HG02623 (cell line): ENCODE data around the gene SLC2A10.

Experiments
- ATAC-seq: cut with Tn5 transposase; IDR thresholded peaks from one replicate; pipeline ENCODE4 v1.9.1; 2021; ENCODE audit warnings: moderate library complexity; ENCODE audit not compliant: unreplicated experiment

SLC2A10 gene

DNA sequence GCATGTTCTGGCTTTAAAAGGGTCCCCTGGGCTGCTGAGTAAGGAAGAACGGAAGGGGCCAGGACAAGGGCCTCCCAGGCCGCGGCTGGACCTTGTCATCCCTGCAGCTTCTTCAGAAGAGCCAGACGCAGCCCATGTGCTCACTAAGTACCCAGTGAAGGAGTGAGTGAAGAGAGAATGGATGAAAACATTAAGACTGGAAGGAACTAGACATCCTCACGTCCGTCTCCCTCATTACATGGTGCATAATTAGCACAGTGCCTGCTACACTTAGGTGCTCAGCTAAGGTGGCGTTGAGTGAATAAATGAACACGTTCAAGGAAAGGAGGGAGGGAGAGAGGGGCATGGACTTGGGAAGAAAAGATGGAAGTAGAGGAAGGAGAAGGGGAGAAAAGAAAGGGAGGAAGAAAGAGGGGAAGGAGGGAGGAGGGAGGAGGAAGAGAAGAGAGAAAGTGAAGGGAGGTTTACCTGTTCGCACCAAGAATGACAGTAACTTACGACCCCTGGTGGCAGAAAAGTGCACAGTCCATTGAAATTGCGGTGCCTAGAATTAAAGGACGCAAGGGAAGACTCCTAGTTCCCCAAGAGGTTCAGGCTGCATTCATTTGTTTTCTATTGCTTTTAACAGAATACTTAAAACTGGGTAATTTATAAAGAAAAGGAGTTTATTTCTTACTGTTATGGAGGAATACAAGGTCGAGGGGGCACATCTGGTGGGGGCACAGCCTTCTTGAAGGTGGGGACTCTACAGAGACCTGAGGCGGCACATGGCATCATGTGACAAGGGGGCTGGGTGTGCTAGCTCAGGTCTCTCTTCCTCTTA, 28.2 kb upstream of the SLC2A10 start:
- ATAC-seq, result no peak

DNA sequence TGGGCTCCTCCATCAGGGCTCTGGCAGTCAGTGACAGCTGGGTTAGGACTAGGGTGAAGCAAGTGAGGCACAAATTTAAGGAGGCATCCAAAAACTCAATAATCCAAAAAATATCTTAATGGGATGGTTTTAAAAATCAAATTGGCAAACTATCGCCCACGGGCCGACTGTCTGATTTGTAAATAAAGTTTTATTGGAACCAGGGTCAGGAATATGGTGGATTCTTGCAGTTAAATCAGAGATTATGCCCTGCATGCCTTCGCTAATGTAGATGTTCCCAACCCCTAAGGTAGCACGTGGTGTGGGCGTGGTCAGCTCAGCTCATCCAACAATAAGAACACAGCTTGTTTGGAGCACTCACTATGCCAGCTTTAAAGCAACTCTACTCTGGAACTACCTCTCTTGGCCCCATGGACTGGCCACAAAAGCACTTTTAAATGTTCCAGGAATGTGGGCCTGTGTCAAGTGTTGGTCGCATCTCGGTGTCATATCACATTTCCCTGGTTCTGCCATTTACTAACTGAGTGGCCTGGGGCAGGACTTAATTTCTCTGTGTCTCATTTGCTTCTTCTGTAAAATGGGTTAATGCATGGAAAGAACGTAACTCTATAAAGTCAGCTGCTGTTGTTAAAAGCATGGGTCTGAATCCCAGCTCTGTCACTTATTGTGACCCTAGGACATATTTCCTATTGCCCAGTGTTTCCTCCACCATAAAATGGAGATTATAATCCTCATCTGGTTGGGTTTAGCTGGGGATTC, 27.2 kb upstream of the SLC2A10 start:
- no peak for ATAC-seq

DNA sequence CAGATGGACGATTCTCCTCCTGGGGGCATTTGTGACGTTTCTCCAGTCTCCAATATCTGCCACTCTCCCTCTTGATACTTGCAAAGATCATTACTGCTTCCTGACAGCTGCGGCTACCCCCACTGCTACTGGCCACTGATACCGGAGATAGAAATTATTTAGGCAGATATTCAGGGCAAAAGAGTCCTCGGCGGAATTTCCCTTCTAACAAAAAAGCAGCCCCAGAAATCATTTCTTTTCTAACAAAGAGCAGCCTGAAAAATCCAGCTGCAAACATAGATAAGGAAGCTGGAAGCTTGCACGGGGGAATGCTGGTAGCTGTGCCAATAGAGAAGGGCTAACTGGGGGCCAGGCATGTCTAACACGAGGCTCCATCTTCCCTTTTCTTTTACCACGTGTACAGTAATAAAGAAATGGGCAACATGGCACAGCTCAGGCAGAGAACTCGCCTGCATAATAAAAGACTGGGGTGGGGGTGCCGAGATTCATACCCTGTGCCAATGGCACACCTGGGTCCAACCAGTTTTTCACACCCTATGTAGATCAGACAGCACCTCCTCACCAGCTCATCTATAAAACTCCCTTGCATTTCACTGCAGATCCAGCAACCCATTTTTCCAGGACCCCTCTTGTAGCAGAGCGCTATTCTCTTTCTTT, 26.3 kb upstream of the SLC2A10 start:
- no peak for ATAC-seq

DNA sequence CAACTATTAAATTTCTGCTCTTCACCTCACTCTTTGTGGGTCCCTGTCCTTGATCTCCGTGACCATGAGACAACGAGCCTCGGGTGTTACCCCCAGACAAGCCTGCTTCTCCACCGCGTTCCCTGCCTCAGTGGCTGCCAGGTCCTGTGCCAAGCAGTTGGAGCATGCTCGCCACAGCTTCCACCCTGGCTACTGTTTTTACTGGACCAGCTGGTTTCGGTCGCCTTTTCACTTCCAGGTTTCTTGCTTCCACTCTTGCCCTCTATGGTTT, 25.8 kb upstream of the SLC2A10 start:
- no peak for ATAC-seq

DNA sequence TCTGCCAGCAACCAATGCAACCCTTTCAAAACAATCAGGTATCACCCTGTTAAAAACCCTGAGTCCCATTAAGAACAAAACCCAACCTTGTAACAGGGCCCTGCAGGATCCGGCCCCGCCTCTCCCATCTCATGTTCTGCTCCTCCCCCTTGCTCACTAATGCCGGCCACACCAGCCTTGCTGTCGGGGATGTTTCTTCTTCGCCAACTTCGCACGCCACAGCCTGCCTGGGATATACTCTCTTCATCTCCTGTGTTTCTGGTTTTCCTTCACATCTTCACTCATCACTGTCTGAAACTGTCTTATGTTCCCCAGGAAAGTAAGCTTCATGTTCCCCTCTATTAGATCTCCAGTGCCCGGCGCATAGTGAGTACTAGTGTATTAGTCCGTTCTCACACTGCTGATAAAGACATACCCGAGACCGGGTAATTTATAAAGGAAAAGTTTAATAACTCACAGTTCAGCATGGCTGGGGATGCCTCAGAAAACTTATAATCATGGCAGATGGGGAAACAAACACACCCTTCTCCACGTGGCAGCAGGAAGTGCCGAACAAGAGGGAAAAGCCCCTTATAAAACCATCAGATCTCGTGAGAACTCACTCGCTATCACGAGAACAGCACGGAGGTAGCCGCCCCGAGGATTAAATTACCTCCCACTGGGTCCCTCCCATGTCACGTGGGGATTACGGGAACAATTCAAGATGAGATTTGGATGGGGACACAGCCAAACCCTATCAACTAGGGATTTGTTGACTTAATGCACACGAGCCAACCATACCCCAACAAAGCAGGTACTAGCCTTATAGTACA, 25.3 kb upstream of the SLC2A10 start:
- no peak for ATAC-seq

DNA sequence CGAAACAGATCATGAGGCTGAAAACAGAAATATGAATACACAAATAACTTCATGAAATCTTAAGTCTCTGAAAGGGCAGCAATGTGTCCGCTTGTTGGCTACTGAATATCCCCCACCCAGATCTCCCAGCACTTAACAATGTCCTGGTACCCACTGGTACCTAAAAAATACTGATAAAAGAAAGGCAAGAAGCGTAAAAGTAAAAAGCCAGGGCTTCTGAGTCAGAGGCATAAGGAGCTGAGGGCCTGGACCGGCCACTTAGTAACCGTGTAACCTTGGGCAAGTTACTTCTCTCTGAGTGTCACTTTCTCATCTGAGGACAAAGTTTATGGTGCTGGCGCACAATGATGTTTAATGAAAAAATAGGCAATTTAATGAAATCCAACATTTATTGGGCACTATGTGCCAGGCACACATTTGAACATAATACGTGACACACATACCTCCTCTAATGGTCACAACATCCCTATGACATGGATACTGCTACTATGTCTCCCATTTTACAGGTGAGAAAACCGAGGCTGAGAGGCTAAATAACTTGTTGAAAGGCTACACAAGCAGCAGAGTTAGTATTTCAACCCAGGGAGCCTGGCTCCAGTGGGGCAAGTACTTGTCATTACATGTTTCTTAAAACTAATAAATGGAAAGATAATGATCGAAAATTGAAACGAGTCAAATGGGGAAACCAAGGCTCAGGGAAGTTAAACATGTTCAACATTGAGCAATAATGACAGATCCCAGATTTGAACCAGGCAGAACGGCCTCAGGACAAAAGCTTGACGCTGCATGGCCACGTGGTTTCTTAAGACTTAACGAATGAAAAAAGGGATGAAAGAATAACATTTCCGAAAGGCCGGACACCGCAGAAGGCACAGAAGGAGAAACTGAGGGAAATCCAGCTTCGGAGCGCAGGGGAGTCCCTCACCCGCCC, 21.0 kb upstream of the SLC2A10 start:
- ATAC-seq, result no peak

DNA sequence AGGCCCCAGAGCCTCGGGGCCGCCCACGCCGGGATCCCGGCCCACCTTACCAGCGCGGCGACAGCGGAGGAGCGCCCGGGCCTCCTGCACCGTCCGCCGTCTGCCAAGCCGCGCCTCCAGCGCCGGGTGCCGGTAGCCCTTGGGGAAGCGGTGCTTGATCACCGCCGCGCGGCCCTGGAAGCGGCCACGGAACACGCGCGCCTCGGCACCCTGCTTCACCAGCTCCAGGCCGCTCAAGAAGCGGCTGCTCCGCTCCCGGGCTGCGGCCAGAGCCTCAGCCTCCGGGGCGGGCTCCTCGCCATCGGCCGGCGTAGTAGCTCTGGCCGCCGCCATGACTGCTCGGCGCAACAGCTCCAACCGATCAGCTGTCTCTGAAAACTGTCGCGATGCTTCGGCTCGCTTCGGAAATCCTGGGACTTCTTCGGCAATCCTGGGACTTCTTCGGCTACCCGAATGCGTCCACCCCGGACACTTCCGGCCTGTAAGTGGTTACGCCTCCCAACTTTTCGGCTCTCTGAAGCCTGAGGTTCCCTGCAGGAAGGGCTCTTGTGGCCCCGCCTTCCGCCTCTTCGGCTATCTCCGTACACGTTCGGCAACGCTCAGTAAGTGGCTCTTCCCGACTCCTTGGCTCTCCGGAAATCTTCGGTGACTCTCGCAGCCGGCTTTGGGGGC, 20.2 kb upstream of the SLC2A10 start, which contains the start of gene TP53RK:
TP53RK (minus strand) TSS at position 363 of the 672 bp plus-strand sequence; CDS start at position 333, 30 bp downstream.
- peak; percentile 84 for ATAC-seq

DNA sequence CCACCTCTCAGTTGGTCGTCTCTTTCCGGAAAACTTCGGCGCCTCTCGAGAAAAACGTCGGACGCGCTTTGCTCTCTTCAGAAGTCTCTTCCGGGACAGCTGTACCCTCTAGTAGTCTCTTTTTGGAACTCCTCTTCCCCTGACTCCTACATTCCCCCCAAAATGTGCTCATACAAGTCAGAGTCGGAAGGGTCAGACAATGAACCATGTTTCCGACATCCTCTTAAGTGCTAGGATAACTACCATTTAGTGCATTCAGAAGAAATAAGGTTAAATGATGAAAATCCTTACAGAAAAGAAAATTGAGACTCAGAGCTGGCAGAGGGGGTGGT, 19.7 kb upstream of the SLC2A10 start:
- ATAC-seq, result no peak

DNA sequence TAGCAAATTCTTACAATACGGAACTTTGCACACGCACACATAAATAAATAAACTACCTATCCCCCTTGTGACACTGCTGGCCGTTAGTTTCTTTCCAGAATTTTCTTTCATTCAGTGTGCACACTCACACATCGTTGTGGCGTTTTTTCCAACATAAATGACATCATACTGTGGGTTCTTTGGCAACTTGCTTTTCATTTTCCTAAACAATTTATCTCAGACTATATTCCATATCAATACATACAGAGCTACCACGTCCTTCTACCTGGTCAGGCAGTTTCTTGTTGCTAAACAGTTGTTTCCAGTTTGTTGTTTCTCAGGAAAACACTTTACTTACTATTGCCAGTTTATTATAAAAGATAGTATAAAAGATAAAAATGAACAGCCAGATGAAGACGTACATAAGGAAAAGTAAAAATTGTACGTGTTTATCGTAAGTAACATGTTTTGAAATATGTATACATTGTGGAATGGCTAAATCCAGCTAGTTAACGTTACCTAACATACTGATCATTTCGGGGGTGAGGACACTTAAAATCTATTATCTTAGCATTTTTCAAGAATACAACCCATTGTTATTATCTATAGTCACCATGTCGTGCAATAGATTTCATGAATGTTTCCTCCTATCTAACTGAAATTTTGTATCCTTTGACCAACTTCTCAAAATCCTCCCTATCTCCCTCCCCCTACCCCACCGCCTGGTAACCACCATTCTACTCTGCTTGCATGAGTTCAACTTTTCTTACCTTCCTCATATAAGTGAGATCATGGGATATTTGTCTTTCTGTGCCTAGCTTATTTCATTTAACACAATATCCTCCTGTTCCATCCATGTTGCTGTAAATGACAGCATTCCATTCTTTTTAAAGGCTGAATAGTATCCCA, 19.0 kb upstream of the SLC2A10 start:
- ATAC-seq, result no peak

DNA sequence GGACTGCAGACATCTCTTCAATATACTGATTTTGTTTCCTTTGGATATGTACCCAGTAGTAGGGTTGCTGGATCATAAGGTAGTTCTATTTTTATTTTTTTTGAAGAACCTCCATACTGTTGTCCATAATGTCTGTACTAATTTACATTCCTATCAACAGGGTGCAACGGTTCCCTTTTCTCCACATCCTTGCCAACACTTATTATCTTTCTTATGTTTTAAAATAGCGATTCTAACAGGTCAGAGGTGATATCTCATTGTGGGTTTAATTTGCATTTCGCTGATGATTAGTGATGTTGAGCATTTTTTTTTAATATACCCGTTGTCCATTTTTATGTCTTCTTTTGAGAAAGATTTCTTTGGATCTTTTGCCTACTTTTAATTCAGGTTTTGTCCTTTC, 18.3 kb upstream of the SLC2A10 start:
- no peak for ATAC-seq

DNA sequence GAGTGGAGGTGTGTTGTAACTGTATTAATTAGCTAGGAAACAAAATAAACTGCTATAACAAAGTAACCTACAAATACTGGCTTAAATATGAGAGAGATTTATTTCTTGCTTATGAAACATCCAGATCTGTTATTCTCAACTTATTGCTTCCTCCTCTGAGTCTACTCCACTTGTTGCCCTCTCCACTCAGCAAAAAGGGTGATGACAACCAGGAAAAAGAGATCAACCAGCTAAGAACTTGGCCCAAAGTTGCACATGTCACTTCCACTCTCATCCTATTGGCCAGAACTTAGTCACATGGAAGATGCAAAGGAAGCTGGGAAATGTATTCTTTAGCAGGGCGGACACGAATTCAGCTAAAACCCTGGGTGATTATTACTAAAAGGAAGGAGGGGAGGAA, 15.0 kb upstream of the SLC2A10 start:
- ATAC-seq, result no peak

DNA sequence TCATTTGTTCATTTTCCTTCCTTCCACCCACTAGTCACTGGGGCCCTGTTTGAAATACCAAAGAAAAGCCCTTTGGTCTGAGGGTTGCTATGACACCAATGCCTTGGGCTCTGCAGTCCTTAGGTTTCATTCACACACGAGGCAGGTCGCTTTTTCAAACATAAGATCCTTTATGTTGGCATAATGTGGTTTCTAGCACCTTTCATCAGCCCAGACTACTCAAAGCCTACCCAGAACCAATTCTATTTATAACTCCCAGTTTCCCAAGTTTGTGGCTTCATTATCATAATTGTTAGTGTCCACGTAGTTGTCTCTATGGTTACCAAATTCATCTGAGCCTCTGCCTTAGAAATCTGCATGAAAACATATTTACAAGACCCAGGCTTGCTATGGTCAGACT, 13.6 kb upstream of the SLC2A10 start:
- ATAC-seq, result no peak

DNA sequence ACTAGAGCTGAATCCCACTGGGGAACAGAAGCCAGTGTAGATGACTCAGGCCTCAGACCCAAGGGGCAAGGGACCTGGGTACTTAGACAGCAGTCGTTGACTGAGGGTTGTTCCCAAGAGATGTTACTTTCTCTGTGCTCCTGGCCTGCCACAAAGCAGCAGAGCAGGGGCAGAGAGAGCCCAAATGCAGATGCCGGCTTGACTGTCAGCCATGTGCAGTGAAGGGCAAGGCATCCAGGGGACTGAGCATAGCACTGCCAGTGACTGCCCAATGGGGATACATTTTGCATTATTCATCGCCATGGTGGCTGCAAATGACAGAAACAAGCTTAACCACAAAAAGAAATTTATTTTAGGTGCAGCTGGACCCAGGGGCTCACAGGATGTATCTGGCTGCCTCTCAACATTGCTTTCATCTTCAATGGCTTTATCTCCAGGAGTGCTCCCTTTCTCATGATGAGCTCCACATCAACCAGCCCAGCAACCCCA, 12.6 kb upstream of the SLC2A10 start:
- no peak for ATAC-seq

DNA sequence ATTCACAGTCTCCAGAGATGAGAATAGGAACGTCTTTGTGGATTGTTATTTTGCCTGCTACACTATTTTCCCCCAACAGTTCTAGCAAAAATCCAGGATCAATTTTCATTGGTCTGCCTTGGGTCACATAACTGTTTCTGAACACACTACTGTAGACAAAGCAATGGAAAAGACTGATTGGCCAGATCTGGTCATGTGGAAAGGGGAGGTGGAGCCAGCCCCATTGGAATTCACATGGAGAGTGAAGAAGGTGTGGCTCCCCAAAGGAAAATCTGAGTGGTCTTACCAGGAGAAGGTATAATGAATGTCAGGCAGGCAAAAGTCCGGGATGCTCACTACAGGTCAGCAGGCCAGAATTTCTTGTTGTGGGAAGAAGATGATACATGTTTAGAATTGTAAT, 10.7 kb upstream of the SLC2A10 start:
- ATAC-seq, result no peak

DNA sequence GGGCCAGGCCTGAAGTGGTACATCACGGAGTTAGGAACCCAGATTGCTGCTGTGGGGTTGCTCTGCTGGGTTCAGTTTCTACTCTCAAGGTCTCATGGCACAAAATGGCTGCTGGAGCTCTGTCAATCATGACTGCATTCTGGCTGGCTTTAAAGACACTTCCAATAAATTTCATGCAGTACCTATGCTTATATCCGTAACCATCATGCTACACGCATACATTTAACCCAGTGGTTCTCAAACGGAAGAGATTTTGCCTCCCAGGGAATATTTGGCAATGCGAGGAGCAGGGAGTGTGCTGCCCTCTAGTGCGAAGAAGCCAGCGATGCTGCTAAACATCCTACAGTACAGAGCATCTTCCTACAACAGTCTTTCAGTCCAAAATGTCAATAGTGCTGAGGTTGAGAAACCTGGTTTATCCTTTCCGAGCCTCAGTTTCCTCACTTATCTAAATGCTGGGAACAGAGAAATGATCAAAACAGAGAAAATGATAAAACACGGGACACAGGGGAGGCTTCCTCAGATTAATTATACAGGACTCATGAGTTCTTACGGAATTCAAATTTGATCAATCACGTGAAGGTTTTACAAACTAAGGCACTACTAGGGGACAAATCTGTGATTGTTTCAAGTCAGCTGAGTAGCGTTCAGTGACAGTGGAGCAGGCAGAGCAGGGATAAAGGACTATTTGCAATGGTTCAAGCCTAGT, 9.6 kb upstream of the SLC2A10 start:
- ATAC-seq, result no peak

DNA sequence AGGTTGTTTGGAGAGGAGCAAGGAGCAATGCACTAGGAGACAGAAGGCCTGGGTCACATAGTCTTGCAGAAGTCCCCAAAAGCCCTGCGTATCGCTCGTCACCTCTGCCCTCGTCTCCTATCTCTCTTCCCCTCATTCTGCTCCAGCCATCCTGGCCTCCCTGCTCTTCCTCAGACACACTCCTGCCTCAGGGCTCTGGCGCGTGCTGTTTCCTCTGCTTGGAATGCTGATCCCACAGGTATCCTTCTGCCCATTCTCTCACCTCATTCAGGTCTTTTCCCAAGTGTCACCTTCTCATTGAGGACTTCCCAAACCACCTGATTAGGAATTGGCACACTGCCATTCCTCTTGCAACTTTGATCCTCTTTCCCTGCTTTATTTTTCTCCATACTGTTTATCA, 9.0 kb upstream of the SLC2A10 start:
- ATAC-seq, result no peak

DNA sequence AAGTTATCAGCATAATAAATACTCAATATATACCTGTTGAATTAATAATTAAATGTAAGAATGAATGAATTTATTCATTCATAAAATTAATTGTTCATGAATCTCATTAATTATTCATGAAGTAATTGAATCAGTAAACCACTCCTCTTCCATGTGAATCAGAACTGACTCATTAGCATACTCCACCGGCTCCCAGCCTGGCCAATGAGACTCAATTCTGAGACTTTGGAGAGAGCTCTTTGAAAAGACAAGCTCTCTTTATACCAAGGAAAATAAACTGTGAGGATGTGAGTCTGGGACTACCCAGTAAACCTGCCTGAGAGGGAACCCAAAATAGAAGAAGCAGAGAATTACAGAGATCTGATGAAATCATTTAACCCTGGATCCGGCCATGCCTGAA, 8.4 kb upstream of the SLC2A10 start:
- no peak for ATAC-seq

DNA sequence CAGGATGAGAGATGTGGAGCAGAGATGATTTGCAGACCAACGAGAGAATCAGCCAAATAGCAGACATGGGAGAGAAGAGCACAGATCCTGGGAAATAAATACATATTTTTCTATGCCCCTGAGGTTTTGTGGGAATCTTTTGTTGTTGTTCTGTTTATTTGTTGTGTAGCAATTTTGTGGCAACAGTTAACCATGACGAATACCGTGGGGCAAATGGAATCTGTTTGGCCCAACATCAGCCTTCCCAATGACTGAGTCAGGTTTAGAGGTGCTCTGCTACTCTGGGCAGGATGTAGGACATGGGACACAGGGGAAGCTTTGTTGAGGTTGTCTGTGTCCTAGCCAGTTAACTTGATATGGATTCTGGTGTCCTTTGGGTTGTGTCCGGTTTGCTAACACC, 7.9 kb upstream of the SLC2A10 start:
- ATAC-seq, result no peak
